ENCODE data around the gene CHST11.

The CHST11 gene

GRCh38 chr12:104588047-104588920, 131.5 kb downstream of the CHST11 start:
- no peak overlapping the region for H3K9ac ChIP-seq (ENCODE audit: low read length)
- H3K4me1 ChIP-seq (ENCODE audit: control insufficient read depth, insufficient read depth, low read length): peaks cover 14% of the 10 kb centered on the region; the same call in 1 of the 2 replicates
- no peaks in the 10 kb centered on the region for H3K27me3 ChIP-seq (ENCODE audit: control insufficient read depth, insufficient read depth, low read length)
- H3K4me3 ChIP-seq (ENCODE audit: low read depth, low read length): no peak overlapping the region
- no peaks in the 10 kb centered on the region for H3K9me3 ChIP-seq (ENCODE audit: control insufficient read depth, insufficient read depth, low read depth, low read length)
- H3K36me3 ChIP-seq (ENCODE audit: control insufficient read depth, insufficient read depth, low read length): no peaks in the 10 kb centered on the region
- no peak overlapping the region for H3K27ac ChIP-seq (ENCODE audit: low read depth, low read length)

GRCh38 chr12:104588921-104589590, 132.3 kb downstream of the CHST11 start:
- no peak overlapping the region for H3K27ac ChIP-seq (ENCODE audit: low read depth, low read length)
- no peaks in the 10 kb centered on the region for H3K27me3 ChIP-seq (ENCODE audit: control insufficient read depth, insufficient read depth, low read length)
- H3K9me3 ChIP-seq (ENCODE audit: control insufficient read depth, insufficient read depth, low read depth, low read length): no peaks in the 10 kb centered on the region
- H3K36me3 ChIP-seq (ENCODE audit: control insufficient read depth, insufficient read depth, low read length): no peaks in the 10 kb centered on the region
- H3K4me1 ChIP-seq (ENCODE audit: control insufficient read depth, insufficient read depth, low read length): peaks cover 16% of the 10 kb centered on the region; the same call in 1 of the 2 replicates
- no peak overlapping the region for H3K9ac ChIP-seq (ENCODE audit: low read length)
- no peak overlapping the region for H3K4me3 ChIP-seq (ENCODE audit: low read depth, low read length)

GRCh38 chr12:104590022-104590421, 133.3 kb downstream of the CHST11 start:
- H3K27ac ChIP-seq (ENCODE audit: low read depth, low read length): no peak overlapping the region
- H3K9ac ChIP-seq (ENCODE audit: low read length): no peak overlapping the region
- peaks cover 21% of the 10 kb centered on the region; the same call in 1 of the 2 replicates for H3K4me1 ChIP-seq (ENCODE audit: control insufficient read depth, insufficient read depth, low read length)
- no peaks in the 10 kb centered on the region for H3K36me3 ChIP-seq (ENCODE audit: control insufficient read depth, insufficient read depth, low read length)
- no peak overlapping the region for H3K4me3 ChIP-seq (ENCODE audit: low read depth, low read length)
- no peaks in the 10 kb centered on the region for H3K9me3 ChIP-seq (ENCODE audit: control insufficient read depth, insufficient read depth, low read depth, low read length)
- H3K27me3 ChIP-seq (ENCODE audit: control insufficient read depth, insufficient read depth, low read length): no peaks in the 10 kb centered on the region

- Histone ChIP-seq H3K4me1 (ENCODE audit: control insufficient read depth, insufficient read depth, low read length) (peaks cover 17% of the 10 kb centered on the region; the same call in 1 of the 2 replicates), H3K9ac (ENCODE audit: low read length) (no peak overlapping the region)
These were observed 134.6 kb downstream of the CHST11 start for GRCh38 chr12:104591257-104591885.

GRCh38 chr12:104593482-104593881, 136.7 kb downstream of the CHST11 start:
- H3K9me3 ChIP-seq (ENCODE audit: control insufficient read depth, insufficient read depth, low read depth, low read length): no peaks in the 10 kb centered on the region

More at GRCh38 chr12:104591257-104591885, 134.6 kb downstream of the CHST11 start:
- no peaks in the 10 kb centered on the region for H3K9me3 ChIP-seq (ENCODE audit: control insufficient read depth, insufficient read depth, low read depth, low read length)
- no peak overlapping the region for H3K4me3 ChIP-seq (ENCODE audit: low read depth, low read length)
- no peak overlapping the region for H3K27ac ChIP-seq (ENCODE audit: low read depth, low read length)
- H3K36me3 ChIP-seq (ENCODE audit: control insufficient read depth, insufficient read depth, low read length): no peaks in the 10 kb centered on the region
- no peaks in the 10 kb centered on the region for H3K27me3 ChIP-seq (ENCODE audit: control insufficient read depth, insufficient read depth, low read length)

GRCh38 chr12:104596134-104596799, 139.5 kb downstream of the CHST11 start:
- Histone ChIP-seq H3K9ac (ENCODE audit: low read length) (no peak overlapping the region), H3K4me3 (ENCODE audit: low read depth, low read length) (no peak overlapping the region), H3K9me3 (ENCODE audit: control insufficient read depth, insufficient read depth, low read depth, low read length) (no peaks in the 10 kb centered on the region), H3K36me3 (ENCODE audit: control insufficient read depth, insufficient read depth, low read length) (no peaks in the 10 kb centered on the region), H3K27ac (ENCODE audit: low read depth, low read length) (no peak overlapping the region), H3K27me3 (ENCODE audit: control insufficient read depth, insufficient read depth, low read length) (no peaks in the 10 kb centered on the region), H3K4me1 (ENCODE audit: control insufficient read depth, insufficient read depth, low read length) (peaks cover 35% of the 10 kb centered on the region)

More at GRCh38 chr12:104593482-104593881, 136.7 kb downstream of the CHST11 start:
- Histone ChIP-seq H3K27me3 (ENCODE audit: control insufficient read depth, insufficient read depth, low read length) (no peaks in the 10 kb centered on the region), H3K36me3 (ENCODE audit: control insufficient read depth, insufficient read depth, low read length) (no peaks in the 10 kb centered on the region), H3K4me3 (ENCODE audit: low read depth, low read length) (no peak overlapping the region), H3K4me1 (ENCODE audit: control insufficient read depth, insufficient read depth, low read length) (peaks cover 27% of the 10 kb centered on the region), H3K27ac (ENCODE audit: low read depth, low read length) (no peak overlapping the region), H3K9ac (ENCODE audit: low read length) (no peak overlapping the region)

- no peak overlapping the region for H3K27ac ChIP-seq (ENCODE audit: low read depth, low read length)
- no peaks in the 10 kb centered on the region for H3K36me3 ChIP-seq (ENCODE audit: control insufficient read depth, insufficient read depth, low read length)
- no peaks in the 10 kb centered on the region for H3K9me3 ChIP-seq (ENCODE audit: control insufficient read depth, insufficient read depth, low read depth, low read length)
- H3K27me3 ChIP-seq (ENCODE audit: control insufficient read depth, insufficient read depth, low read length): no peaks in the 10 kb centered on the region
- H3K9ac ChIP-seq (ENCODE audit: low read length): no peak overlapping the region
- no peak overlapping the region for H3K4me3 ChIP-seq (ENCODE audit: low read depth, low read length)
- peaks cover 40% of the 10 kb centered on the region for H3K4me1 ChIP-seq (ENCODE audit: control insufficient read depth, insufficient read depth, low read length)
These were observed 140.4 kb downstream of the CHST11 start for GRCh38 chr12:104596898-104597843.

- H3K4me1 ChIP-seq (ENCODE audit: control insufficient read depth, insufficient read depth, low read length): peaks cover 43% of the 10 kb centered on the region
- H3K9ac ChIP-seq (ENCODE audit: low read length): no peak overlapping the region
These were observed 141.9 kb downstream of the CHST11 start for GRCh38 chr12:104598342-104599271.

GRCh38 chr12:104599272-104600035, 142.7 kb downstream of the CHST11 start:
- Histone ChIP-seq H3K4me3 (ENCODE audit: low read depth, low read length) (no peak overlapping the region), H3K9me3 (ENCODE audit: control insufficient read depth, insufficient read depth, low read depth, low read length) (no peaks in the 10 kb centered on the region), H3K36me3 (ENCODE audit: control insufficient read depth, insufficient read depth, low read length) (no peaks in the 10 kb centered on the region), H3K4me1 (ENCODE audit: control insufficient read depth, insufficient read depth, low read length) (peaks cover 46% of the 10 kb centered on the region), H3K27ac (ENCODE audit: low read depth, low read length) (no peak overlapping the region), H3K9ac (ENCODE audit: low read length) (no peak overlapping the region), H3K27me3 (ENCODE audit: control insufficient read depth, insufficient read depth, low read length) (no peaks in the 10 kb centered on the region)

More at GRCh38 chr12:104598342-104599271, 141.9 kb downstream of the CHST11 start:
- Histone ChIP-seq H3K27ac (ENCODE audit: low read depth, low read length) (no peak overlapping the region), H3K36me3 (ENCODE audit: control insufficient read depth, insufficient read depth, low read length) (no peaks in the 10 kb centered on the region), H3K9me3 (ENCODE audit: control insufficient read depth, insufficient read depth, low read depth, low read length) (no peaks in the 10 kb centered on the region), H3K4me3 (ENCODE audit: low read depth, low read length) (no peak overlapping the region), H3K27me3 (ENCODE audit: control insufficient read depth, insufficient read depth, low read length) (no peaks in the 10 kb centered on the region)

Measured in HUES6 (cell line).